ENCODE results near the gene PTPRD.

The PTPRD gene

GRCh38 chr9:10268531-10269485 lies 344.0 kb downstream of the PTPRD start:
- no peak for TF ChIP-seq CTCF (IDR thresholded peaks at IDR 0.05; ENCODE audit: control insufficient read depth, insufficient read depth, low read depth, low read length, missing control alignments)
- DNase-seq (ENCODE audit: low read depth) = no peak
- no peak overlapping the region for H3K4me3 ChIP-seq (ENCODE audit: control insufficient read depth, low read depth, low read length)

- no peak for TF ChIP-seq CTCF (IDR thresholded peaks at IDR 0.05; ENCODE audit: control insufficient read depth, insufficient read depth, low read depth, low read length, missing control alignments)
- DNase-seq (ENCODE audit: low read depth) = no peak
- H3K4me3 ChIP-seq (ENCODE audit: control insufficient read depth, low read depth, low read length) = no peak overlapping the region
Observed at GRCh38 chr9:10265153-10265631, 347.6 kb downstream of the PTPRD start.

GRCh38 chr9:10260501-10260900 lies 352.3 kb downstream of the PTPRD start:
- TF ChIP-seq CTCF (IDR thresholded peaks at IDR 0.05; ENCODE audit: control insufficient read depth, insufficient read depth, low read depth, low read length, missing control alignments) = no peak
- no peak for DNase-seq (ENCODE audit: low read depth)
- H3K4me3 ChIP-seq (ENCODE audit: control insufficient read depth, low read depth, low read length) = no peak overlapping the region

GRCh38 chr9:10259668-10260067 lies 353.1 kb downstream of the PTPRD start:
- H3K4me3 ChIP-seq (ENCODE audit: control insufficient read depth, low read depth, low read length) = no peak overlapping the region
- DNase-seq (ENCODE audit: low read depth) = no peak
- no peak for TF ChIP-seq CTCF (IDR thresholded peaks at IDR 0.05; ENCODE audit: control insufficient read depth, insufficient read depth, low read depth, low read length, missing control alignments)

- no peak for TF ChIP-seq CTCF (IDR thresholded peaks at IDR 0.05; ENCODE audit: control insufficient read depth, insufficient read depth, low read depth, low read length, missing control alignments)
- H3K4me3 ChIP-seq (ENCODE audit: control insufficient read depth, low read depth, low read length) = no peak overlapping the region
- DNase-seq (ENCODE audit: low read depth) = no peak
Observed at GRCh38 chr9:10255758-10256157, 357.0 kb downstream of the PTPRD start.

GRCh38 chr9:10254338-10254737 lies 358.5 kb downstream of the PTPRD start:
- TF ChIP-seq CTCF (IDR thresholded peaks at IDR 0.05; ENCODE audit: control insufficient read depth, insufficient read depth, low read depth, low read length, missing control alignments) = no peak
- no peak overlapping the region for H3K4me3 ChIP-seq (ENCODE audit: control insufficient read depth, low read depth, low read length)
- DNase-seq (ENCODE audit: low read depth) = no peak
